Activated CD4-positive, alpha-beta memory T cell treated with anti-CD3 and anti-CD28 coated beads for 36 hours (primary cell): ENCODE measurements around the gene EBLN1. TPM values are rescaled to one million over a fixed set of nuclear protein-coding genes. Genes with fewer than 3 reads are reported as not detected.

ENCODE experiments used
- CTCF ChIA-PET: fragments of 350-600 bp; sonication (Branson Sonifier 250); formaldehyde crosslinking; loops from one replicate; lab custom pipeline; 2021; ENCODE audit warnings: antibody characterized with exemption, inconsistent platforms; lab: Charles Lee
- POLR2A ChIA-PET: fragments of 350-600 bp; sonication (Branson Sonifier 250); formaldehyde crosslinking; loops from one replicate; lab custom pipeline; 2021; ENCODE audit warnings: antibody characterized with exemption; lab: Charles Lee
- DNase-seq: peaks from one replicate; pipeline ENCODE4 v3.0.0-alpha.2; 2020
- H3K27ac Mint-ChIP-seq: one replicate; pipeline ENCODE4 v1.8.0; 2021; ENCODE audit warnings: mixed read lengths
- H3K27me3 Mint-ChIP-seq: one replicate; pipeline ENCODE4 v1.8.0; 2021; ENCODE audit warnings: mixed read lengths
- H3K36me3 Mint-ChIP-seq: one replicate; pipeline ENCODE4 v1.8.0; 2021; ENCODE audit warnings: mixed read lengths
- H3K4me1 Mint-ChIP-seq: one replicate; pipeline ENCODE4 v1.8.0; 2021; ENCODE audit warnings: low read depth, mixed read lengths
- H3K4me3 Mint-ChIP-seq: one replicate; pipeline ENCODE4 v1.8.0; 2021; ENCODE audit warnings: mild to moderate bottlenecking, mixed read lengths
- H3K9me3 Mint-ChIP-seq: one replicate; pipeline ENCODE4 v1.8.0; 2021; ENCODE audit warnings: mixed read lengths
- intact Hi-C: fragments of 100-400 bp; cut with micrococcal nuclease; formaldehyde crosslinking; loops from one replicate; pipeline ENCODE4 v1.15.1; 2023
- total RNA-seq, 2 experiments: library from RNA; stranded (reverse); gene quantifications; one replicate each; pipeline ENCODE4 v1.2.3, GENCODE V29; 2021

The EBLN1 gene
- not detected for total RNA-seq

DNA sequence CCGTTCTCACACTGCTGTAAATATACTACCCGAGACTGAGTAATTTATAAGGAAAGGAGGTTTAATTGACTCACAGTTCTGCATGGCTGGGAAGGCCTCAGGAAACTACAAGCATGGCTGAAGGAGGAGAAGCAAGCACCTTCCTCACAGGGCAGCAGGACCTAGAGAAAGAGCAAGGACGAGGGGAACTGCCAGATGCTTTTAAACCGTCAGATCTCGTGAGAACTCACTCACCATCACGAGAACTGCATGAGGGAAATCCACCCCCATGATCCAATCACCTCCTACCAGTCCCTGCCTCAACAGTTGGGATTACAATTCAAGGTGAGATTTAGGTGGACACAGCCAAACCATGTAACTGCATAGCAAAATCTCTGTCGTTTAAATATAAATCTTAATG is at the start of gene EBLN1:
EBLN1 (minus strand) TSS at position 174 of the 400 bp plus-strand sequence. CDS start 8,032 bp downstream, outside the sequence.
- POLR2A ChIA-PET: no interaction called here
- H3K9me3 Mint-ChIP-seq: no peaks in the 10 kb centered on the region
- DNase-seq: no peak
- CTCF ChIA-PET: interaction anchor here (1.3 kb wide), 1 partner anchor 8 kb away, joined by 3 read pairs; no protein-coding TSS in a partner anchor
- H3K36me3 Mint-ChIP-seq: no peaks in the 10 kb centered on the region
- H3K27ac Mint-ChIP-seq: no peak within 1 kb of the TSS
- intact Hi-C loops: no loop called here
- peaks cover 7% of the 10 kb centered on the region for H3K27me3 Mint-ChIP-seq
- no peak within 1 kb of the TSS for H3K4me3 Mint-ChIP-seq
- H3K4me1 Mint-ChIP-seq: peaks cover 17% of the 10 kb centered on the region

DNA sequence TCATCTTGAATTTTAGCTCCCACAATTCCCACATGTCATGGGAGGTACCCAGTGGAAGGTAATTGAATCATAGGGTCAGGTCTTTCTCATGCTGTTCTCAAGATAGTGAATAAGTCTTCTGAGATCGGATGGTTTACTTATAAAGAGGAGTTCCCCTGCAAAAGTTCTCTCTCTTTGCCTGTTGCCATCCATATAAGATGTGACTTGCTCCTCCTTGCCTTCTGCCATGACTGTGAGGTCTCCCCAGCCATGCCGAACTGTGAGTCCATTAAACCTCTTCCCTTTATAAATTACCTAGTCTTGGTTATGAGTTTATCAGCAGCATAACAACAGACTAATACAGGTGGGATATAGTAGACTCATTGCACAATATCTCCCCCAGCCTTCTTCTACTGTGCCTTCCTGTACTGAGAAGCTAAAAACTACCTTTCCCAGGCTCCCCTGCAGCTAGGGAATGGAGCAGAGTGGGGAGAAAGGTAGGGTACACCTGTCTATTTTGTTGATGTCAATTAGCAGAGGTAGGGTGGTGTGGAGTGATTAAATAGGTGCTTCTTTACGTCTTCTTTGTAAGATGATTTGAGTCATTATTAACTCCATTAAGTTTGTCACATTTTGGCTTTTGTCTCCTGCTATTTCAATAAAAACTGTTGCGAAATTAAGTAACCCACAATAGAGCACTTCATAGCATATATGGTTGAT is 48.2 kb upstream of the EBLN1 start:
- no peak for DNase-seq
- peaks cover 2% of the 10 kb centered on the region for H3K4me1 Mint-ChIP-seq
- H3K4me3 Mint-ChIP-seq: no peak overlapping the region
- no peaks in the 10 kb centered on the region for H3K36me3 Mint-ChIP-seq
- intact Hi-C loops: no loop called here
- peaks cover 13% of the 10 kb centered on the region for H3K27me3 Mint-ChIP-seq
- H3K9me3 Mint-ChIP-seq: no peaks in the 10 kb centered on the region
- CTCF ChIA-PET: no interaction called here
- H3K27ac Mint-ChIP-seq: no peak overlapping the region
- POLR2A ChIA-PET: no interaction called here

DNA sequence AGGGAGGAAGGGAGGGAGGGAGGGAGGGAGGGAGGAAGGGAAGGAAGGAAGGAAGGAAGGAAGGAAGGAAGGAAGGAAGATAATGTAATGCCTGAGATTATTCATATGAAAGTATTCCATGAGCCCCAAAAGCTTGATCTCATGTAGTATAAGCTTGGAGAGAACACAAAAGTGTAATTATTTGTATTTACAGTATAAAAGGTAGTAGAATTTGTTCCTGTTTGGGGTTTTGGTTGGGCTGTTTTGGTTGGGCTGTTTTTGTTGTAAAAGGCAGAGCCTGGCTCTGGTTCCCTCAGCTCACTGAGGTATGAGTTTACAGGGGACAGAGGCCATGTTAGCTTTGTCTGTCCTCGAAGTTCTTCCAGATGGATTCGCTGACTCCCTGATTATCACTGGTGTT is 45.3 kb upstream of the EBLN1 start:
- intact Hi-C loops: no loop called here
- POLR2A ChIA-PET: no interaction called here
- no peak for DNase-seq
- no peak overlapping the region for H3K27ac Mint-ChIP-seq
- H3K36me3 Mint-ChIP-seq: no peaks in the 10 kb centered on the region
- no peak overlapping the region for H3K4me3 Mint-ChIP-seq
- H3K27me3 Mint-ChIP-seq: peaks cover 8% of the 10 kb centered on the region
- CTCF ChIA-PET: interaction anchor here (0.7 kb wide), 1 partner anchor 44 kb away, joined by 3 read pairs; no protein-coding TSS in a partner anchor
- peaks cover 17% of the 10 kb centered on the region for H3K4me1 Mint-ChIP-seq
- no peaks in the 10 kb centered on the region for H3K9me3 Mint-ChIP-seq

DNA sequence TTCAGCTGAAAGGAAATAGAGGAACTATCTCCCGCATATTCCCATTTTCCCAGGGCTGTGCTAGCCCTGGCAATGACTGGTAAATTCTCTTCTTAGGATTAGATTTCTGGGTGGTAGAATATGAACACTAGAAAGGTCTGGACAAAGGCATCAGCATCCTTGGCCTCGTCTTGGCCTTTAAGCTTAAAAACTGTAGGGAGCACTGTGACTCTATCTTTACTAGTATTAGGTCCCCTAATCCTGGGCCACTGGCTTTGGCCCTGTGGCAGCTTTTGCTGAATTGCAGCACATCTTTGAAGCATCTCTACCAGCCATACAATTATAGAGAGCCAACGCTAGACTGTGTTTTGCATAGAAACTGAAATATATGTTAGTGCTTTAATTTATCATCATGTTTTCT is 41.5 kb upstream of the EBLN1 start:
- H3K4me3 Mint-ChIP-seq: no peak overlapping the region
- peaks cover 26% of the 10 kb centered on the region for H3K4me1 Mint-ChIP-seq
- peak; percentile 39 for DNase-seq
- H3K36me3 Mint-ChIP-seq: no peaks in the 10 kb centered on the region
- H3K27me3 Mint-ChIP-seq: peaks cover 4% of the 10 kb centered on the region
- CTCF ChIA-PET: interaction anchor here (0.6 to 2.2 kb wide), 3 partner anchors 49 to 730 kb away, joined by 4 to 7 read pairs (median 5); partner anchors contain the start of gene COMMD3
- H3K9me3 Mint-ChIP-seq: no peaks in the 10 kb centered on the region
- POLR2A ChIA-PET: no interaction called here
- intact Hi-C loops: loop anchor here (1.0 to 10.0 kb wide), 2 partner anchors 396 to 729 kb away; no protein-coding TSS in a partner anchor
- no peak overlapping the region for H3K27ac Mint-ChIP-seq

DNA sequence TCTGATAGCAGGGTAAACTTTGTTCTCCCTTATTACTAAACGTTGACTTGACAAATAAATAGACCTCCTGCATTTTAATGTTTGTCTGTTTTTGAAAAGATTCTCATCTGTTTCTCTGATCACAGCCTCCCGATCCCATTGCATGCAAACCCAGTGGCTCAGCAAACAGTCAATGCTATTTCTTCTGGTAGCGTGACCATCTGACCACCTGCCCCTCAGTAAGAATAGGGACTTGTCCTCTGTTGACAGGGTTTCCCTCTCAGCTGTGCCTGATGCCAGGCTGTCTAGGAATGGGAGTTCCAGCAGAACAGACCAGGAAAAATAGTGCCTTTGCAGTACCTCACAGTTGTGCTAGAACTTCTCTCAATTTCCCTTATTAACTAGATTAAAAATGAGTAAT is 40.7 kb upstream of the EBLN1 start:
- H3K4me1 Mint-ChIP-seq: peaks cover 29% of the 10 kb centered on the region
- H3K27me3 Mint-ChIP-seq: peaks cover 4% of the 10 kb centered on the region
- intact Hi-C loops: loop anchor here (10.0 kb wide), 1 partner anchor 396 kb away; no protein-coding TSS in a partner anchor
- H3K27ac Mint-ChIP-seq: no peak overlapping the region
- ChIA-PET CTCF (interaction anchor here (0.6 to 2.2 kb wide), 3 partner anchors 58 to 1628 kb away, joined by 3 to 7 read pairs (median 5); partner anchors contain the start of gene COMMD3), POLR2A (no interaction called here)
- no peaks in the 10 kb centered on the region for H3K36me3 Mint-ChIP-seq
- H3K4me3 Mint-ChIP-seq: no peak overlapping the region
- H3K9me3 Mint-ChIP-seq: no peaks in the 10 kb centered on the region
- no peak for DNase-seq

DNA sequence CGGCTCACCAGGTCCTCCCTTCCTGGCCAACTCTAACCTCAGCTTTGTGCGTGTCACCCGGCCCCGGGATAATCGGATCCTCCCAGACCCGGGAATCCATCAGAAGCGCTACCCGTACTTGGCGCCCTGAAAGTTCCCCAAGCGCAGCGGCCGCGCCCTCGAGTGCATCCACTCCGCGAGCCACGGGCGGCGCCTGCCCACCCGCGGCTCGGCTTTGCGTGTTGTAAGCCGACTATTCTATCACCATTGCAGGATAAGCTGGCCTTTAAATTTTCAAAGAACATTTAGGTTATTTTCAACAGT is 35.7 kb upstream of the EBLN1 start:
- intact Hi-C loops: loop anchor here (2.0 to 10.0 kb wide), 2 partner anchors 401 to 739 kb away; no protein-coding TSS in a partner anchor
- H3K9me3 Mint-ChIP-seq: no peaks in the 10 kb centered on the region
- peak; percentile 58 for DNase-seq
- peaks cover 4% of the 10 kb centered on the region for H3K27me3 Mint-ChIP-seq
- peak overlapping the region; percentile 99 for H3K27ac Mint-ChIP-seq
- H3K36me3 Mint-ChIP-seq: peaks cover 5% of the 10 kb centered on the region
- peak overlapping the region; percentile 90 for H3K4me3 Mint-ChIP-seq
- ChIA-PET POLR2A (interaction anchor here (1.2 to 2.2 kb wide), 3 partner anchors 17 to 63 kb away, joined by 3 to 11 read pairs (median 7); partner anchors contain the start of gene COMMD3), CTCF (interaction anchor here (1.0 to 1.8 kb wide), 6 partner anchors 24 to 250 kb away, joined by 3 to 6 read pairs (median 4); partner anchors contain the start of genes COMMD3 and DNAJC1)
- H3K4me1 Mint-ChIP-seq: peaks cover 32% of the 10 kb centered on the region

DNA sequence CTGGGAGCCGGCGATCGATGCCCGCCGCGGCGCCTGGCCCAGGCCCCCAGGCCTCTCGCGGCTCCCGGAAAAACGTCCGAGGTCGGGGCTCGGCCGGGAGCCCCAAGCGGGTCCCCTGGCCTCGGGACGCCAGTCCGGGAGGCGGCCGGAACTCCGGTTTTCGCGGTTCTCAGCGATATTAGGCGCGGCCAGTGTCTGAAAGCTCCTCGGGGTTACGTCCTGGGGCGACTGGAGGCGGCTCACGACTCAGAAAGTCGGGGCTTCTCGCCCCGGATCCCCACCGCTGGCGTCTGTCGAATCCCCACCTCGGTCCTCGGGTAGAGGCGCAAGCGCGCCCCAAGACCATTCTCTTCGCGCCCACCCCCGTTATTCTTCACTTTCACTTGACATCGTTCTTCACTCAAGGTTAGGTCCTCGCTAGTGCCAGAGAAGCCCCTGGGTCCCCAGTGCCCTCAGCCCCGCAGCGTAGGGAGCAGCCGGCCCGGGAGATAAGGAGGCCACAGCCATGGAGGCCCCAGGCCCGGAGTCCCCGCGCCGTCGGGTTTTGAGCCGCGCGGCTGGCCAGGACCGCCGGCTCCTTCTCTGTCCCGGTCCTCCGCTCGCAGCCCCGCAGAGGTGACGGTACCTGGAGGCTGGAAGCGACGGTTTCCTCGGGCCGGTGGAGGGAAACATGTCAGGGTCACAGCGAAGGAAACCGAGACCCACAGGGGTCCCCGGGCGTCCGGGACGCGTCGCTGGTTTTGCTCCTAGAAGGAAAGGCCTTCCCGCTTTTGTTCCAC is 35.2 kb upstream of the EBLN1 start:
- Mint-ChIP-seq H3K27ac (peak overlapping the region; percentile 99), H3K36me3 (peaks cover 5% of the 10 kb centered on the region), H3K4me3 (peak overlapping the region; percentile 90), H3K4me1 (peaks cover 33% of the 10 kb centered on the region), H3K27me3 (peaks cover 3% of the 10 kb centered on the region), H3K9me3 (no peaks in the 10 kb centered on the region)
- intact Hi-C loops: loop anchor here (1.0 to 10.0 kb wide), 3 partner anchors 63 to 740 kb away; partner anchors contain the start of gene COMMD3
- DNase-seq: peak; percentile 54
- POLR2A ChIA-PET: interaction anchor here (1.0 to 2.2 kb wide), 6 partner anchors 17 to 249 kb away, joined by 3 to 8 read pairs (median 4); partner anchors contain the start of genes COMMD3 and DNAJC1
- CTCF ChIA-PET: interaction anchor here (0.9 to 1.8 kb wide), 4 partner anchors 23 to 249 kb away, joined by 3 to 6 read pairs (median 4); partner anchors contain the start of genes COMMD3 and DNAJC1

DNA sequence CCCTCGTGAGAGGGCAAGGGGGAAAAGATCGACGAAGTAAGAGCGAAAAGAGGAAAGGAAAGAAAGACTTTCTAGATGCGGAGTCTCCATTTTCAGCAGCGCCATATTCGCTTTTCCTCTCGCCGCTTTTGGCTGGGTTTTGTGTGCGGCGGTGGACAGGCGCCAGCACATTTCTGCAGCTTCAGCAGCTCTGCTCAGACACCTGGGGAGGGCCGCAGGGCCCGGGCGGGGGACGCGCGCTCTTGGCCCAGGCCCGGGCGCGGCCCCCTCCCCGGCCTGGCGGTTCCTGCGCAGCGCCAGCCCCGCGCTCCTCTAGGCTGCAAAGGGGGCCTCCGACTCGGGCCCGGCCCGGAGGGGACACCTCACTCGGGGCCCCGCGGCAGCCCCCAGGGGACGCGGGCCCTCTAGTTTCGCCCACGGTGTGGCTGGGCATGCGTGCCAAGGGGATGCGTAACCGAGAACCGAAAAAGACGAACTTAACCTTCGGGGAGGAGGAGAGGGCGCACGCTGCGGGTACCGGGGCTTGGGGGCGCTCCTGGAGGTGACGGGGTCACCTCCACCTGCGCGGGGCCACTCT is 34.5 kb upstream of the EBLN1 start:
- ChIA-PET POLR2A (interaction anchor here (1.0 to 1.6 kb wide), 4 partner anchors 56 to 249 kb away, joined by 3 to 8 read pairs (median 4); partner anchors contain the start of genes COMMD3 and DNAJC1), CTCF (interaction anchor here (0.9 to 1.8 kb wide), 2 partner anchors 56 to 249 kb away, joined by 3 to 4 read pairs; partner anchors contain the start of gene DNAJC1)
- peak overlapping the region; percentile 99 for H3K27ac Mint-ChIP-seq
- intact Hi-C loops: loop anchor here (1.0 to 10.0 kb wide), 3 partner anchors 64 to 740 kb away; partner anchors contain the start of gene COMMD3
- peak; percentile 77 for DNase-seq
- peaks cover 3% of the 10 kb centered on the region for H3K27me3 Mint-ChIP-seq
- peaks cover 6% of the 10 kb centered on the region for H3K36me3 Mint-ChIP-seq
- H3K9me3 Mint-ChIP-seq: no peaks in the 10 kb centered on the region
- H3K4me3 Mint-ChIP-seq: peak overlapping the region; percentile 83
- peaks cover 40% of the 10 kb centered on the region for H3K4me1 Mint-ChIP-seq

DNA sequence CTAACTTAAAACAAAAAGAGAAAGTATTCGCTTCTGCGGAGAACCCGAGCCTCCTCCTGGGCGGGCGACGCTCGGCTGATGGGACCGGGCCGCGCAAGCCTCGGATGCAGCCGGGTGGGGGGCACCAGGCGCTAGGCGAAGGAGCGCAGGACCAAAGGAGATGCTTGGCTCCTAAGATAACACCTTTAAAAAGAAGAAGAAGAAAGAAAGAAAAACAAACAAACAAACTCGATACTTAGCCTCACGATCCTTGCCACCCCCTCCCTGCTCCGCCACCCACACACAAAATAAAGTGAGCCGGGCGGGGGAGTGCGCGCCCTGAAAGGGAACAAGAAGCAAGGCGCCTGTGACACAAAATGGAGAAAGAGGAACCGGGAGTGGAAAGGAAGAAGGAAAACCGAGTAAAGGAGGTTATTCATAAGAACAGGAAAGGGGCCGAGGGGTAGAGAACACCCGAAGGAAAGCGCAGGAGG is 34.0 kb upstream of the EBLN1 start:
- Mint-ChIP-seq H3K9me3 (no peaks in the 10 kb centered on the region), H3K27me3 (peaks cover 3% of the 10 kb centered on the region), H3K4me3 (peak overlapping the region; percentile 83), H3K27ac (peak overlapping the region; percentile 97), H3K36me3 (peaks cover 8% of the 10 kb centered on the region), H3K4me1 (peaks cover 42% of the 10 kb centered on the region)
- ChIA-PET POLR2A (interaction anchor here (1.1 to 1.6 kb wide), 2 partner anchors 56 to 248 kb away, joined by 4 to 8 read pairs; partner anchors contain the start of gene DNAJC1), CTCF (interaction anchor here (1.8 kb wide), 1 partner anchor 248 kb away, joined by 4 read pairs; the partner anchor contains the start of gene DNAJC1)
- intact Hi-C loops: loop anchor here (1.0 to 10.0 kb wide), 5 partner anchors 22 to 741 kb away; partner anchors contain the start of gene COMMD3
- peak; percentile 83 for DNase-seq

DNA sequence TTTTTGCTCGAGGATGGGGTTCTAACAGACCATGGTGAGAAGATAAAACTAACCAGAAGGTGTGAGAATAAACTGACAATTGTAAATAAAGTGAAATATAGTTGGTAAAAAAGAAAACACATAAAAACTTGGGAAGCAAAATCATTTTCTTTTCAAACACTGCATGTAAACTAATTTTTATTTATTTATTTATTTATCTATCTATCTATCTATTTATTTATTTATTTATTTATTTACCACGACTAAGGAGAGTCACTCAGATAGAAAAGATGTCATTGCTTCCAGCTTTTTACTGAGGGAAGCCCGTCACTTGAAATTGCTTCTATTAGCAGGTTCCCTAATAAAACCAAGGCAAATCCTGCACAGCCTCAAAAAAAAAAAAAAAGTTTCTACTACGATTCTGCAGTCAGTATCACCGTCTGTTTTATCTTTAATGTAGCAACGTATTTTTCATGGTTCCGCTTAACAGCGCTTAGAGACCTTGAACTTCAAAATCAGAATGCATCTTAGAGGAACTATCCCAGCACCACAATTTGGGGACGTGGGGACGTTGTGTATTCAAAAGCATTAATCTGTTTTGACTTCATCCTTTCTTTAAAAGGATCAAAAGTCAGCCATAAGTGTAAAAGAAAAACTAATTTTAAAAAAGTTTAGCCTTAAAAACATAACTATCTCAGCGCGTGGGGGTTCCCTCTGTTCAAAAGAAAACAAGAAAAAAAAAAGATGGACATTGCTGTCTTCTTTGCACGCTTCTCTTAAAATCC is 33.3 kb upstream of the EBLN1 start:
- Mint-ChIP-seq H3K4me3 (peak overlapping the region; percentile 83), H3K4me1 (peaks cover 48% of the 10 kb centered on the region), H3K27me3 (peaks cover 3% of the 10 kb centered on the region), H3K36me3 (peaks cover 8% of the 10 kb centered on the region), H3K9me3 (no peaks in the 10 kb centered on the region), H3K27ac (peak overlapping the region; percentile 97)
- ChIA-PET POLR2A (no interaction called here), CTCF (no interaction called here)
- DNase-seq: no peak
- intact Hi-C loops: loop anchor here (1.0 to 10.0 kb wide), 3 partner anchors 22 to 720 kb away; no protein-coding TSS in a partner anchor
